ENCODE data around the gene SHH.
"Not testable (repeated sequence)": the region's sequence is repeated elsewhere in the genome, so short reads cannot be mapped to it uniquely, and the experiment has no call there.

Gene SHH

GRCh38 chr7:155820788-155821187, 8.5 kb upstream of the SHH start:
- in situ Hi-C loops (cut with HindIII; ENCODE audit: low sequenced_read_pairs): no loop called here

- in situ Hi-C loops (cut with HindIII; ENCODE audit: low sequenced_read_pairs): no loop called here
Observed at GRCh38 chr7:155820246-155820645, 8.0 kb upstream of the SHH start.

GRCh38 chr7:155819186-155819585, 6.9 kb upstream of the SHH start:
- in situ Hi-C loops (cut with HindIII; ENCODE audit: low sequenced_read_pairs): no loop called here

- in situ Hi-C loops (cut with HindIII; ENCODE audit: low sequenced_read_pairs): no loop called here
Observed at GRCh38 chr7:155818820-155819168, 6.5 kb upstream of the SHH start.

GRCh38 chr7:155818154-155818819, 6.0 kb upstream of the SHH start:
- in situ Hi-C loops (cut with HindIII; ENCODE audit: low sequenced_read_pairs): no loop called here

GRCh38 chr7:155817515-155817914, 5.3 kb upstream of the SHH start:
- in situ Hi-C loops (cut with HindIII; ENCODE audit: low sequenced_read_pairs): not testable (repeated sequence)

DNA sequence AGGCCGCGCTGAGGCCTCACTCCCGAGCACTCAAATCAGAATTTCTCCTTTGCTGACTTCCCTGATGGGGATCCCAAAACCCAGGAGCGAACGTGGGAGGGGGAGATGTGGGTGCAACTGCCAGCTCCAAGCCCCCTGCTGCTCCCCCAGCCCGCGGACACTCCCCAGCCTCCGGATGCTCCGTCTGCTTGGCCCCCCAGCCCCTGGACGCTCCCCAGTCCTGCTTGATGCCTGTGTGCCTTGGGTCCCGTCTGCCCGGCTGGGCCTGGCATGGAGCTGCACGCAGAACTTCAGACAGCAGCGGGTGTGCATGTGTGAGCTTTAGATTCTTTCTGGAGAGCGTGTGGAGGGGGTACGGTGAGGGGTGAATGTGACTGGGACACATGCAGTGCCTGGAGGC, 4.7 kb upstream of the SHH start:
- in situ Hi-C loops (cut with HindIII; ENCODE audit: low sequenced_read_pairs): no loop called here

DNA sequence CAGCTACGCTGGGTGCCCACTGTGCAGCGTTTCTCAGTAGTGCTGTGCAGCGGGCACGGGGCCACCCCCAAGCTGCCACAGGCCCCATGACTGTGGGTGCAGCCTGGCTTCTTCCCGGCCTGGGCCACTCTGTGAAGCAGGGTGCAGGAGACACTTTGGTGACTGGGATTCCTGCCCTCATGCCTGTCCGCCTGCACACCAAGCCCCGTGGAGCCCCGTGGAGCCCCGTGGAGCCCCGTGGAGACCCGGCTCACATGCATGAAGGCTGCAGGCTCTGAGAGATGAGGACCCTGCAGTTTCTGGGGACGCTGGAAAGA, 3.9 kb upstream of the SHH start:
- in situ Hi-C loops (cut with HindIII; ENCODE audit: low sequenced_read_pairs): no loop called here

DNA sequence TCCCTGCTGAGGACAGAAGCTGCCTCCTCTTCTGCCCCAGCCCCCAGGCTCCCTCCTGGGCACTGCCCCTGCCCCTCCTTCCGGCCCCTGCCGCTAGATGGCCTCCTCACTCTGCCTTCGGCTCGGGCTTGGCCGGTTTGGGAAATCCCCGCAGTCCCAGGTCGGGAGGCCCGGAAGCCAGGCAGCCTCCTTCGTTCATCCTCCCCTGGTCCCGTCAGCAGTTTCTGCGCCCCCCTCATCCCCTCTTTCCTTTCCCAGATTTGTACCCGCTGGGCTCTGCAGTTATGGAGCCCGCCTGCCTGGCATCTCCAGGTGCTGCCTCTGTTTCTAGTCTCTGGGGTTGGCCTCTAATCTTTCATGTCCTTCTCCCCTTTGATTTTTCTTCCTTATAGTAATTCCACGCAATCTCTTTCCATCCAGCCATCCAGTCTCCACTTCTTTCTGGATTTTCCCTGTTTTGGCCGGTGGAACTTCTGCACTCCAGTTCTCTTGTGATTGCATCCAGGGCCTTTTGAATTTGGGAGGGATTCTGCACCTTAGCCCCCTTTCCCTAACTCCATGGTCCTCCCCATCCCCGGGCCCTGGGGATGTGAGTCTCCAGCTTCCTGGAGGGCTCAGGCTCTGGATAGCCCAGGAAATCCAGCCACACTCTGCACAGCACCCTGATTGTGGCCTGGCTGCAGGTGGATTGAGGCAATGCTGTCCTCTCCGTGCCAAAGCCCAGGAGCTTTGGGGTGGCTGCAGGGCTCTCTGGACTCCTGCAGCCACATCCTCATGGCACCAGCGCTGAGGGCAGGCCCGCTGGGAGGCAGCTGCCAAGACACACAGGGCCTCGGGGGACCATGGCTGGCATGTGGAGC, 3.3 kb upstream of the SHH start:
- in situ Hi-C loops (cut with HindIII; ENCODE audit: low sequenced_read_pairs): no loop called here

- in situ Hi-C loops (cut with HindIII; ENCODE audit: low sequenced_read_pairs): no loop called here
Observed at GRCh38 chr7:155814316-155815276, 2.3 kb upstream of the SHH start.

GRCh38 chr7:155813546-155814315, 1.5 kb upstream of the SHH start:
- in situ Hi-C loops (cut with HindIII; ENCODE audit: low sequenced_read_pairs): no loop called here

GRCh38 chr7:155813125-155813524, 862 bp upstream of the SHH start:
- in situ Hi-C loops (cut with HindIII; ENCODE audit: low sequenced_read_pairs): no loop called here

DNA sequence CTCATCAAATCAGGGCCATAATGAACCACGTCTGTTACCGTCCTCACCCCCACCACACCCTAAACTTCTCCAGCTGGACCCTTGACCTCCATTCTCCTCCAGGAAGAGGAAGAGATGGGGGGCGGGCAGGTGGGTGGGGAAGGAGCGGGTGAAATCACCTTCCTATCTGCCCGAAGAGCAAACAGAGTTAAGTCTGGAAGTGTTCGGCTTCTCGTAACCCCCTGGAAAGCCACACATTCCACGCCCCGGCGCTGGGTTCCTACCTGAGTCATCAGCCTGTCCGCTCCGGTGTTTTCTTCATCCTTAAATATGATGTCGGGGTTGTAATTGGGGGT, 736 bp downstream of the SHH start:
- in situ Hi-C loops (cut with HindIII; ENCODE audit: low sequenced_read_pairs): no loop called here

DNA sequence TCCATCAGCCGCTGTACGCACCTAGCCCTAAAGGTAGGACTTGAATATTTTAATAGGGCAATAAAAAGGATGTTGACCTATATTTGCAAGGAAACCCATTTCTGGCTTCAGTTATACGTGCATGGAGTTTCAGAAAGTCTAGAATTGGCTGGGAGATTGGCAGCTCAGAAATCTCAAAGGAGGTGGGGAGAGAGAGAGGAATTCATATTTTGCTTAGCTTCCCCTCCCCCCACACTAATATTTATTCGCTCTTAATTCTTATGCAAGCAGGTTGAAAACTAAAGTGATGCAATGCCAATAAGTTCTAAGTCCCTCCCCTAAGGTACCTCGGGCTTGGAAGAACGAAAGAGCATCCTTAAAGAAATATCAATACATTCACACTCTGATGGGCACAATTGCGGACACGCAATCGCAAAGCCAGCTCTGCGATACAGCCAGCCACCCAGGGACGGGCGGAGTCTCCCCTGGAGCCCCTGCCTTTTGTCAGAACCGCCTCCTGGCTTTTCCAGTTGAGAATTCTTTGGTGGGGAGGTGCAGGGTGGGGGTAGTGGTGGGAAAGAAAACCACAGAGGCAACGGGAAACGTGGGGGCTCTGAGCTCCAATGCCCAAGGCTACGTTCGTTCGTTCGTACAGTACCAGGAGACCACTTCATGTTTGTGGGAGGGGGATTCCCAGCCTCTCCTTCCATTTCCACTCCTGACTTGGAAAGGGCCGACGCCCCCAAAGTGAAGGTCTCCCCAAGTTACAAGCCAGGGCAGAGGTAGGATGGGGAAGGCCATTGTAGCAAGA, 1.3 kb downstream of the SHH start:
- in situ Hi-C loops (cut with HindIII; ENCODE audit: low sequenced_read_pairs): no loop called here

DNA sequence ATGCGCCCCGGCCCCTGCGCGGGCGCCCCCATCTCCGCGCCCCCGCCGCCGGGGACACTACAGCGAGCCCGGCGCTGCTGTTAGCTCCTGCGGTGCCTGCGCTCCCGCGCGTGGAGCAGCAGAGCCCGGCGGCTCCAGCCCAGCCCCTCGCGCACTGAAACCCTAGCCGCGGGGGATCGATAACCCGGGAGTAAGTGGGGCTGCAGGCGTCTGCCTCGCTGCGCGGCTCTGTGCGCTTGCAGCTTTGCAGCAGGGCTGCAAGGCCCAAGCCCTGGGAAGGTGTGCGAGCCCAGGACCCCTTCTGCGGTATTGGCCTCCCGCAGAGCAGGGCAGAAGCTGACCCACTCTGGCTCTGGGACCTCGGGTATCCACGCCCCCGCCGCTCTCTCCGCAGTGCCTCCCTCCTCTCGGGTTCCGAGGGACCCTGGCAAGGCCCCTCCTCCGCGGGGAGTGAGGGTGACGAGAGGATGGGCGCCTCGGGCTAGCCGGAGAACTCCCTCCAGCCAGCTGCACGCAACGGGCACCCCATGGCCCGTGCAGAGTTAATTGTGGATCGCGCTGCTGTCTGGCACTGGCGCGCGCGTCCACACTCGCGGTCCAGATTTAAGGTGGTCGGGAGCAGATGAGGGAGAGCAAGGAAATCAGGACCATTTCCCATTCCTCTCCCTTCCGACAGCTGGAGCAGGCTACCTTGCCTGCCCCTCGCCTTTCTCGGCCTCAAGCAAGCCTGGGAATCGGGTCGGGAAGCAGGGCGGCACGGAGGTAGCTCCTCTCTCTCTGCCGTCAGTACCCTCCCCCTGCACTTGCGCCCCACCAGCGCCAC, 2.1 kb downstream of the SHH start:
- in situ Hi-C loops (cut with HindIII; ENCODE audit: low sequenced_read_pairs): no loop called here

DNA sequence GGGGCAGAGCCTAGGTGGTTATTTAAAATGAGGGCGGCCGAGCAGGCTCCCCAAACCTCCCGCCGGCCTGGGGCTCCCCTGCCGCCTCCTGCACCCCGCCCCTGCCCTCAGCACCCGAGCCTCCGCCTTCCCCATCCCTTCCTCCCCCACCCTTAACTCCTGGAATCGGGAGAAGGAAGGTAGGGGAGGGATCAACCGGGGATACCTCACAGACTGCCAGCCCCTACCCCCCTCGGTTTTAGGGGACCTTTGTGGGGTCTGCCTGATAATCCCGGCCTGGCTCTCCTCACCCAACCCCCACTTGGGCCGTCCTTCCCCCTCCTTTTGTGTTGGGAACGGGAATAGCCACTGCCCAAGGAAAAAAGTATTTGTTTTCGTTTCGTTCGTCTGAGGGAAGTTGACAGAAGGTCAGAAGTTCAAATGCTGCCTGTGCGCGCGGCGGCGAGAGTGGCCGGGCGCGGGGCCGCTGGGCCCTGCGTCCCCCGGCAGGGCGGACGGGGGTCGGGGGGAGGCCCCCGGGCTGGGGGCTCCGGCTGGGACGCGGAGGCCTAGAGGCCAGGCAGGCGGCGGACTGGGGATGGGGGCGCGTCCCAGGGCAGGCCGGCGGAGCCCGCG, 2.8 kb downstream of the SHH start:
- in situ Hi-C loops (cut with HindIII; ENCODE audit: low sequenced_read_pairs): no loop called here

DNA sequence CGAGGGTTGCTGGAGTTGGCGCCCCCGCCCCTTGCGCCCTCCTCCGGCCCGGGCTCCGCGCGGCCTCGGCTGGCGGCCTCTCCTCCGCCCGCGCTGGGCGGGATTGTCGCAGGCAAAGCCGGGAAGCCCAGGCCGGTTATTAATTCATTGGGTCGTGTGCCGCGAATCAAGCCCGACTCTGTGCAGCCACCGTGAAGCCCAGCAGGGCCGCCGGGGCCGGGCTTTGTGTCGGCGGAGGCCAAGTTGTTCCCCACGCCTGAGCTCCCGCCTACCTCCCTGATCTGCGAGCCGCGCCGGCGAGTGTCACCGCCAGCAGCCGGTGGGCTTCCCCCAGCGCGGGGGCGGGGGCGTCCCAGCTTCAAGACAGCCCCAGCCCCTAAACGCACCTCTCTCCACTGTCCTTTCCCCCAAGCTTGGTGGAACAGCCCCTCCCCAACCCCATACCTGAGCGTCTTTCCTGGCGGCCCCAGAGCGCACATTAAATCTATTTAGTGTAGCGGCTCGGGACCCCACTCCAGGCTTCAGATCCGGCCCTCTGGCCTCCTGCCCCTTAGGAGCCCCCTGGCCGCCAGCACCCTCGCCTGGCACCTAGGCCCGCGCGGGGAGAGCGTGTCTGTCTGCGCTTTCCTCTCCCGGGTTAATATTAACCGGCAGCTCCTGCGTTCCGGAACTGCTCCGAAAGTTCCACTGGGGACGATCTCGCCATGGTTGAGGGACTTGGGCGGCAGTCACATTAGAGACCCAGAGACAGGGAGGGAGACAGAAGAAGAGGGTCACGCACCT, 3.5 kb downstream of the SHH start:
- in situ Hi-C loops (cut with HindIII; ENCODE audit: low sequenced_read_pairs): no loop called here

Data from DLD1 (cell line).